GM19438 (cell line): ENCODE data around the gene NEDD8.

Experiments
- ATAC-seq: cut with Tn5 transposase; IDR thresholded peaks from one replicate; pipeline ENCODE4 v1.9.1; 2021; ENCODE audit warnings: low read depth; ENCODE audit not compliant: unreplicated experiment

Gene NEDD8

GRCh38 chr14:24182110-24182882 is 49.9 kb downstream of the NEDD8 start:
- no peak for ATAC-seq

GRCh38 chr14:24181371-24182077 is 50.6 kb downstream of the NEDD8 start:
- no peak for ATAC-seq

- no peak for ATAC-seq
Observed at GRCh38 chr14:24179961-24180796, 52.0 kb downstream of the NEDD8 start.

- ATAC-seq = no peak
Observed at GRCh38 chr14:24179294-24179960, 52.7 kb downstream of the NEDD8 start.

GRCh38 chr14:24178399-24179178 is 53.6 kb downstream of the NEDD8 start:
- ATAC-seq = no peak

- no peak for ATAC-seq
Observed at GRCh38 chr14:24177891-24178290, 54.3 kb downstream of the NEDD8 start.

- ATAC-seq = no peak
Observed at GRCh38 chr14:24177041-24177825, 54.9 kb downstream of the NEDD8 start.

- no peak for ATAC-seq
Observed at GRCh38 chr14:24176599-24176998, 55.6 kb downstream of the NEDD8 start.

- no peak for ATAC-seq
Observed at GRCh38 chr14:24172871-24173281, 59.3 kb downstream of the NEDD8 start.

GRCh38 chr14:24172261-24172860 is 59.8 kb downstream of the NEDD8 start:
- ATAC-seq = no peak

- peak; percentile 82 for ATAC-seq
Observed at GRCh38 chr14:24171422-24172260, 60.5 kb downstream of the NEDD8 start, which contains the start of gene REC8. TSS of gene REC8 (plus strand) at chr14:24172080. CDS start at chr14:24172553, 473 bp downstream.

GRCh38 chr14:24167469-24168114 is 64.6 kb downstream of the NEDD8 start:
- ATAC-seq = no peak
